ENCODE results near the gene CD79B.
"Not testable (repeated sequence)": the region's sequence is repeated elsewhere in the genome, so short reads cannot be mapped to it uniquely, and the experiment has no call there.

GRCh38 chr17:63920779-63921178 lies 11.4 kb downstream of the CD79B start:
- TF ChIP-seq EZH2 (IDR thresholded peaks at IDR 0.05; ENCODE audit: low read length); CTCF (optimal IDR thresholded peaks at IDR 0.05 in 1 of 3, IDR thresholded peaks at IDR 0.05 in 1 of 3, conservative IDR thresholded peaks at IDR 0.05 in 1 of 3; ENCODE audit: extremely low read depth in 1 of 3, insufficient read depth in 2 of 3, low read length in 3 of 3): not testable (repeated sequence)

All from keratinocyte (primary cell).